Fibroblast of lung (primary cell): ENCODE results near the gene SIAH2.

Experiments used
- EZH2 ChIP-seq: IDR thresholded peaks from 2 replicates; pipeline ENCODE4 v1.5.1; 2012; ENCODE audit warnings: low read length, control low read depth, mild to moderate bottlenecking; ENCODE audit errors: missing control alignments
- TF ChIP-seq, protein P1 (sequence below), 2 donors: IDR thresholded peaks in 1 of 2; conservative IDR thresholded peaks in 1 of 2; 1 replicate in 1 of 2; 2 replicates in 1 of 2; pipeline ENCODE4 v1.5.1; 2011 to 2012; ENCODE audit warnings: low read length in 2 of 2, control low read depth in 1 of 2, inconsistent platforms in 1 of 2, low read depth in 1 of 2, mild to moderate bottlenecking in 1 of 2

DNA sequence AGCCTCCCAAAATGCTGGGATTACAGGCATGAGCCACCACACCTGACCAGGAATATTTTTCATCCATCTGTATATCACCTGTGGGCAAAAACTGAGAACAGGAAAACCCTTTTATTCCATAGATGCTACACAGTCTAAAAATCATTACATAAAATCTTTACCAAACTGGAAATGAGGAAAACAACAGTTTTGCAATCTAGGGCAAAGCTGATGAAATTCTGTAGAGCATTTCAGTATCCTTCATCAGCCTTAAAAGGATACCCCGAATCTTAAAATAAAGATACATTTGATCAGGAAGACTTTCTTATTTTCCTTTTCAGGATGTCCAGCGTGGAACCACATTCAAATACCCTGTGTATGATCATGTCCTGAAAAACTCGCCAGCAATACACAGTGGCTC, 7.1 kb downstream of the SIAH2 start:
- TF ChIP-seq, protein P1, sequence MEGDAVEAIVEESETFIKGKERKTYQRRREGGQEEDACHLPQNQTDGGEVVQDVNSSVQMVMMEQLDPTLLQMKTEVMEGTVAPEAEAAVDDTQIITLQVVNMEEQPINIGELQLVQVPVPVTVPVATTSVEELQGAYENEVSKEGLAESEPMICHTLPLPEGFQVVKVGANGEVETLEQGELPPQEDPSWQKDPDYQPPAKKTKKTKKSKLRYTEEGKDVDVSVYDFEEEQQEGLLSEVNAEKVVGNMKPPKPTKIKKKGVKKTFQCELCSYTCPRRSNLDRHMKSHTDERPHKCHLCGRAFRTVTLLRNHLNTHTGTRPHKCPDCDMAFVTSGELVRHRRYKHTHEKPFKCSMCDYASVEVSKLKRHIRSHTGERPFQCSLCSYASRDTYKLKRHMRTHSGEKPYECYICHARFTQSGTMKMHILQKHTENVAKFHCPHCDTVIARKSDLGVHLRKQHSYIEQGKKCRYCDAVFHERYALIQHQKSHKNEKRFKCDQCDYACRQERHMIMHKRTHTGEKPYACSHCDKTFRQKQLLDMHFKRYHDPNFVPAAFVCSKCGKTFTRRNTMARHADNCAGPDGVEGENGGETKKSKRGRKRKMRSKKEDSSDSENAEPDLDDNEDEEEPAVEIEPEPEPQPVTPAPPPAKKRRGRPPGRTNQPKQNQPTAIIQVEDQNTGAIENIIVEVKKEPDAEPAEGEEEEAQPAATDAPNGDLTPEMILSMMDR (conservative IDR thresholded peaks at IDR 0.05 in 1 of 2, IDR thresholded peaks at IDR 0.05 in 1 of 2; ENCODE audit: low read depth in 1 of 2, low read length in 2 of 2): no peak
- no peak for TF ChIP-seq EZH2
